A549 (cell line): ENCODE data around the gene KDM8.

Experiments used
- CBX8 ChIP-seq: fragments of 200-600 bp; sonication (generic); IDR thresholded peaks from 2 replicates; pipeline ENCODE4 v1.6.1; 2016
- CTCF ChIP-seq: fragments of >200 bp; sonication (Bioruptor Twin); formaldehyde crosslinking; IDR thresholded peaks from 3 replicates; pipeline ENCODE4 v1.5.1; 2016

GRCh38 chr16:27230562-27231001, 27.3 kb downstream of the KDM8 start:
- no peak for TF ChIP-seq CTCF
- no peak for TF ChIP-seq CBX8
